HEK293 (cell line): ENCODE results near the gene RPS6KA5.

Experiments used
- GLI4 ChIP-seq: fragments of 450-650 bp; formaldehyde crosslinking; IDR thresholded peaks from 2 replicates; pipeline ENCODE4 v1.5.1; 2016; ENCODE audit warnings: missing biosample characterization, missing genetic modification characterization
- GLIS2 ChIP-seq: fragments of 450-650 bp; formaldehyde crosslinking; IDR thresholded peaks from 2 replicates; pipeline ENCODE4 v1.5.1; 2016; ENCODE audit warnings: missing biosample characterization, missing genetic modification characterization
- HOXD13 ChIP-seq: sonication (generic); formaldehyde crosslinking; IDR thresholded peaks from 2 replicates; pipeline ENCODE4 v1.8.0; 2022; ENCODE audit warnings: missing genetic modification reagents, borderline replicate concordance
- MEIS1 ChIP-seq: sonication (generic); formaldehyde crosslinking; IDR thresholded peaks from 2 replicates; pipeline ENCODE4 v1.8.1; 2022; ENCODE audit warnings: missing genetic modification reagents, mild to moderate bottlenecking, borderline replicate concordance
- ZNF155 ChIP-seq: fragments of 450-650 bp; formaldehyde crosslinking; IDR thresholded peaks from 2 replicates; pipeline ENCODE4 v1.5.1; 2016; ENCODE audit warnings: missing biosample characterization, missing genetic modification characterization
- ZNF157 ChIP-seq: fragments of 450-650 bp; formaldehyde crosslinking; IDR thresholded peaks from 2 replicates; pipeline ENCODE4 v1.5.1; 2016; ENCODE audit warnings: missing biosample characterization, missing genetic modification characterization
- ZNF274 ChIP-seq, 2 experiments: fragments of 200-500 bp in 1 of 2; fragments of 450-650 bp in 1 of 2; sonication (Bioruptor generic) in 1 of 2; formaldehyde crosslinking in 1 of 2; IDR thresholded peaks; 2 replicates each; pipeline versions ENCODE4 v1.5.1 to v1.6.1; 2014 to 2016; ENCODE audit warnings: borderline replicate concordance in 1 of 2, inconsistent platforms in 1 of 2, low read length in 1 of 2, missing biosample characterization in 1 of 2, missing genetic modification characterization in 1 of 2
- ZNF292 ChIP-seq: fragments of 450-650 bp; formaldehyde crosslinking; IDR thresholded peaks from 2 replicates; pipeline ENCODE4 v1.5.1; 2016; ENCODE audit warnings: low read depth, missing biosample characterization, missing genetic modification characterization, borderline replicate concordance
- ZNF350 ChIP-seq: fragments of 450-650 bp; formaldehyde crosslinking; IDR thresholded peaks from 2 replicates; pipeline ENCODE4 v1.5.0; 2017; ENCODE audit warnings: missing biosample characterization, mild to moderate bottlenecking, missing genetic modification characterization
- ZNF366 ChIP-seq: fragments of 450-650 bp; formaldehyde crosslinking; conservative IDR thresholded peaks from 2 replicates; pipeline ENCODE4 v1.5.1; 2016; ENCODE audit warnings: missing biosample characterization, missing genetic modification characterization
- ZNF529 ChIP-seq: fragments of 450-650 bp; formaldehyde crosslinking; IDR thresholded peaks from 2 replicates; pipeline ENCODE4 v1.5.1; 2017; ENCODE audit warnings: missing genetic modification characterization, missing biosample characterization; ENCODE audit not compliant: insufficient replicate concordance
- ZNF585B ChIP-seq: fragments of 450-650 bp; formaldehyde crosslinking; IDR thresholded peaks from 2 replicates; pipeline ENCODE4 v1.5.1; 2016; ENCODE audit warnings: missing biosample characterization, missing genetic modification characterization
- ZNF626 ChIP-seq: fragments of 450-650 bp; sonication (Bioruptor Pico); formaldehyde crosslinking; IDR thresholded peaks from 2 replicates; pipeline ENCODE4 v1.5.1; 2018; ENCODE audit warnings: missing biosample characterization, missing genetic modification characterization, inconsistent platforms
- ZNF629 ChIP-seq: fragments of 450-650 bp; formaldehyde crosslinking; IDR thresholded peaks from 2 replicates; pipeline ENCODE4 v1.5.1; 2017; ENCODE audit warnings: missing biosample characterization, missing genetic modification characterization
- ZNF658 ChIP-seq: fragments of 450-650 bp; formaldehyde crosslinking; IDR thresholded peaks from 2 replicates; pipeline ENCODE4; 2016; ENCODE audit warnings: missing biosample characterization, missing genetic modification characterization
- ZNF707 ChIP-seq: fragments of 450-650 bp; formaldehyde crosslinking; IDR thresholded peaks from 2 replicates; pipeline ENCODE4 v1.5.1; 2016; ENCODE audit warnings: missing biosample characterization, missing genetic modification characterization
- ZNF776 ChIP-seq: fragments of 450-650 bp; formaldehyde crosslinking; IDR thresholded peaks from 2 replicates; pipeline ENCODE4 v1.5.0; 2017; ENCODE audit warnings: missing biosample characterization, missing genetic modification characterization, borderline replicate concordance
- ZNF792 ChIP-seq: fragments of 450-650 bp; formaldehyde crosslinking; IDR thresholded peaks from 2 replicates; pipeline ENCODE4 v1.5.1; 2016; ENCODE audit warnings: missing biosample characterization, missing genetic modification characterization
- TF ChIP-seq, protein P1 (sequence below): fragments of 450-650 bp; formaldehyde crosslinking; conservative IDR thresholded peaks from 2 replicates; pipeline ENCODE4 v1.5.1; 2016; ENCODE audit warnings: low read depth, missing biosample characterization, missing genetic modification characterization
- TF ChIP-seq, protein P2 (sequence below): fragments of 450-650 bp; formaldehyde crosslinking; IDR thresholded peaks from 2 replicates; pipeline ENCODE4 v1.5.1; 2016; ENCODE audit warnings: missing biosample characterization, missing genetic modification characterization
- TF ChIP-seq, protein P3 (sequence below): fragments of 450-650 bp; formaldehyde crosslinking; IDR thresholded peaks from 2 replicates; pipeline ENCODE4 v1.5.1; 2017; ENCODE audit warnings: missing biosample characterization, mild to moderate bottlenecking, missing genetic modification characterization, moderate library complexity
- TF ChIP-seq, protein P4 (sequence below): fragments of 450-650 bp; formaldehyde crosslinking; IDR thresholded peaks from 2 replicates; pipeline ENCODE4 v1.5.1; 2016; ENCODE audit warnings: missing biosample characterization, missing genetic modification characterization
- TF ChIP-seq, protein P5 (sequence below): fragments of 450-650 bp; formaldehyde crosslinking; IDR thresholded peaks from 2 replicates; pipeline ENCODE4 v1.5.1; 2016; ENCODE audit warnings: missing biosample characterization, missing genetic modification characterization
- TF ChIP-seq, protein P6 (sequence below): fragments of 450-650 bp; formaldehyde crosslinking; IDR thresholded peaks from 2 replicates; pipeline ENCODE4 v1.5.1; 2017; ENCODE audit warnings: missing biosample characterization, missing genetic modification characterization

The RPS6KA5 gene

DNA sequence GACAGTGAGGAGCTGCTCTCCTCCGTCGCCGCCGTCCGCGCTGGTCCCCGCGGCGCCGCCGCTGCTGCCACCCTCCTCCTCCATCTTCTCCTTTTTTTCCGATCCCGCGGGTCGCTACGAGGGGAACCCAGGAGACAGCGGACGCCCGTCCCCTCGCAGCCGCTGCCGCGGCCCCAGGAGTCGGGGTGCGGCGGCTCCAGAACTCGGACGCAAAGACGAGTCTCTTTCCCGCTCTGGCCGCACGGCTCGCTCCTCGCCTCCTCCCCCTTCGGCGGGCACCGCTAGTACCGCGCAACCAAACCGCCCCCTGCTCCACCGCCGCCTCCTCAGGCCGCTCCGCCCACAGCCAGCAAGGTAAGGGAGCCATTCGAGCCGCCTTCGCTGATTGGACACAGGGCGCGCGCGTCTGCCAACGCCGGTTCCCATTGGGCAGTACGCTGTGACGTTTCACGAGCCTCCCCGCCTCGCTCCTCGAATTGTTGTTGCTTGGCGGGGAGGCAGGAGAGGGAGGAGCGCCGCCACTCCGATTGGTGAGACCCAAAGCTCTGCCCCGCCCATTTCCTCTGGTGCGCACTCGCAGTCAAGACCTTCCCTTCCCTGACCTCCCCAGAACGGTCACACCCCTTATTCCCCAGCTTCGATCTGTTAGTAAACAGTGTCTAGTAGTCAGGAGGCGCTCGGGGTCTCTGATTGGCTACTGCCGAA is at the start of gene RPS6KA5 (continued):
- TF ChIP-seq ZNF155 (tag by site-specific recombination) (no peak), ZNF157 (no peak), ZNF585B (tag by site-specific recombination) (no peak), ZNF350 (tag by site-specific recombination) (no peak), ZNF366 (peak; percentile 48), GLIS2 (tag by site-specific recombination) (peak; percentile 99), GLI4 (tag by site-specific recombination) (no peak), ZNF707 (tag by site-specific recombination) (no peak), ZNF792 (tag by site-specific recombination) (0 out of 2 replicates have a peak, but pooled peaks have one; percentile 35), ZNF529 (tag by site-specific recombination) (no peak), ZNF629 (tag by site-specific recombination) (peak; percentile 94), HOXD13 (no peak), ZNF776 (tag by site-specific recombination) (no peak), MEIS1 (CRISPR knock-in tag) (no peak), ZNF658 (tag by site-specific recombination) (no peak), ZNF274 (IDR thresholded peaks at IDR 0.05; ENCODE audit: low read length) (no peak), ZNF274 (tag by site-specific recombination; IDR thresholded peaks at IDR 0.05; ENCODE audit: borderline replicate concordance) (no peak), ZNF292 (tag by site-specific recombination) (no peak), ZNF626 (tag by site-specific recombination) (no peak)
- TF ChIP-seq, protein P1, sequence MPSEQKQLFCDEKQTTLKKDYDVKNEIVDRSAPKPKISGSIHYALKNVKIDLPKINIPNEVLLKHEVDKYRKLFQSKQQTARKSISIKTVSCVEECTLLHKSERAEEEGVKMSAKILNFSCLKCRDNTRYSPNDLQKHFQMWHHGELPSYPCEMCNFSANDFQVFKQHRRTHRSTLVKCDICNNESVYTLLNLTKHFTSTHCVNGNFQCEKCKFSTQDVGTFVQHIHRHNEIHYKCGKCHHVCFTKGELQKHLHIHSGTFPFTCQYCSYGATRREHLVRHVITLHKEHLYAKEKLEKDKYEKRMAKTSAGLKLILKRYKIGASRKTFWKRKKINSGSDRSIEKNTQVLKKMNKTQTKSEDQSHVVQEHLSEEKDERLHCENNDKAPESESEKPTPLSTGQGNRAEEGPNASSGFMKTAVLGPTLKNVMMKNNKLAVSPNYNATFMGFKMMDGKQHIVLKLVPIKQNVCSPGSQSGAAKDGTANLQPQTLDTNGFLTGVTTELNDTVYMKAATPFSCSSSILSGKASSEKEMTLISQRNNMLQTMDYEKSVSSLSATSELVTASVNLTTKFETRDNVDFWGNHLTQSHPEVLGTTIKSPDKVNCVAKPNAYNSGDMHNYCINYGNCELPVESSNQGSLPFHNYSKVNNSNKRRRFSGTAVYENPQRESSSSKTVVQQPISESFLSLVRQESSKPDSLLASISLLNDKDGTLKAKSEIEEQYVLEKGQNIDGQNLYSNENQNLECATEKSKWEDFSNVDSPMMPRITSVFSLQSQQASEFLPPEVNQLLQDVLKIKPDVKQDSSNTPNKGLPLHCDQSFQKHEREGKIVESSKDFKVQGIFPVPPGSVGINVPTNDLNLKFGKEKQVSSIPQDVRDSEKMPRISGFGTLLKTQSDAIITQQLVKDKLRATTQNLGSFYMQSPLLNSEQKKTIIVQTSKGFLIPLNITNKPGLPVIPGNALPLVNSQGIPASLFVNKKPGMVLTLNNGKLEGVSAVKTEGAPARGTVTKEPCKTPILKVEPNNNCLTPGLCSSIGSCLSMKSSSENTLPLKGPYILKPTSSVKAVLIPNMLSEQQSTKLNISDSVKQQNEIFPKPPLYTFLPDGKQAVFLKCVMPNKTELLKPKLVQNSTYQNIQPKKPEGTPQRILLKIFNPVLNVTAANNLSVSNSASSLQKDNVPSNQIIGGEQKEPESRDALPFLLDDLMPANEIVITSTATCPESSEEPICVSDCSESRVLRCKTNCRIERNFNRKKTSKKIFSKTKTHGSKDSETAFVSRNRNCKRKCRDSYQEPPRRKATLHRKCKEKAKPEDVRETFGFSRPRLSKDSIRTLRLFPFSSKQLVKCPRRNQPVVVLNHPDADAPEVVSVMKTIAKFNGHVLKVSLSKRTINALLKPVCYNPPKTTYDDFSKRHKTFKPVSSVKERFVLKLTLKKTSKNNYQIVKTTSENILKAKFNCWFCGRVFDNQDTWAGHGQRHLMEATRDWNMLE (tag by site-specific recombination) = no peak
- TF ChIP-seq, protein P2, sequence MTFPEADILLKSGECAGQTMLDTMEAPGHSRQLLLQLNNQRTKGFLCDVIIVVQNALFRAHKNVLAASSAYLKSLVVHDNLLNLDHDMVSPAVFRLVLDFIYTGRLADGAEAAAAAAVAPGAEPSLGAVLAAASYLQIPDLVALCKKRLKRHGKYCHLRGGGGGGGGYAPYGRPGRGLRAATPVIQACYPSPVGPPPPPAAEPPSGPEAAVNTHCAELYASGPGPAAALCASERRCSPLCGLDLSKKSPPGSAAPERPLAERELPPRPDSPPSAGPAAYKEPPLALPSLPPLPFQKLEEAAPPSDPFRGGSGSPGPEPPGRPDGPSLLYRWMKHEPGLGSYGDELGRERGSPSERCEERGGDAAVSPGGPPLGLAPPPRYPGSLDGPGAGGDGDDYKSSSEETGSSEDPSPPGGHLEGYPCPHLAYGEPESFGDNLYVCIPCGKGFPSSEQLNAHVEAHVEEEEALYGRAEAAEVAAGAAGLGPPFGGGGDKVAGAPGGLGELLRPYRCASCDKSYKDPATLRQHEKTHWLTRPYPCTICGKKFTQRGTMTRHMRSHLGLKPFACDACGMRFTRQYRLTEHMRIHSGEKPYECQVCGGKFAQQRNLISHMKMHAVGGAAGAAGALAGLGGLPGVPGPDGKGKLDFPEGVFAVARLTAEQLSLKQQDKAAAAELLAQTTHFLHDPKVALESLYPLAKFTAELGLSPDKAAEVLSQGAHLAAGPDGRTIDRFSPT (tag by site-specific recombination) = peak; percentile 99
- TF ChIP-seq, protein P3, sequence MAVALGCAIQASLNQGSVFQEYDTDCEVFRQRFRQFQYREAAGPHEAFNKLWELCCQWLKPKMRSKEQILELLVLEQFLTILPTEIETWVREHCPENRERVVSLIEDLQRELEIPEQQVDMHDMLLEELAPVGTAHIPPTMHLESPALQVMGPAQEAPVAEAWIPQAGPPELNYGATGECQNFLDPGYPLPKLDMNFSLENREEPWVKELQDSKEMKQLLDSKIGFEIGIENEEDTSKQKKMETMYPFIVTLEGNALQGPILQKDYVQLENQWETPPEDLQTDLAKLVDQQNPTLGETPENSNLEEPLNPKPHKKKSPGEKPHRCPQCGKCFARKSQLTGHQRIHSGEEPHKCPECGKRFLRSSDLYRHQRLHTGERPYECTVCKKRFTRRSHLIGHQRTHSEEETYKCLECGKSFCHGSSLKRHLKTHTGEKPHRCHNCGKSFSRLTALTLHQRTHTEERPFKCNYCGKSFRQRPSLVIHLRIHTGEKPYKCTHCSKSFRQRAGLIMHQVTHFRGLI (tag by site-specific recombination) = no peak
- TF ChIP-seq, protein P4, sequence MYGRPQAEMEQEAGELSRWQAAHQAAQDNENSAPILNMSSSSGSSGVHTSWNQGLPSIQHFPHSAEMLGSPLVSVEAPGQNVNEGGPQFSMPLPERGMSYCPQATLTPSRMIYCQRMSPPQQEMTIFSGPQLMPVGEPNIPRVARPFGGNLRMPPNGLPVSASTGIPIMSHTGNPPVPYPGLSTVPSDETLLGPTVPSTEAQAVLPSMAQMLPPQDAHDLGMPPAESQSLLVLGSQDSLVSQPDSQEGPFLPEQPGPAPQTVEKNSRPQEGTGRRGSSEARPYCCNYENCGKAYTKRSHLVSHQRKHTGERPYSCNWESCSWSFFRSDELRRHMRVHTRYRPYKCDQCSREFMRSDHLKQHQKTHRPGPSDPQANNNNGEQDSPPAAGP (tag by site-specific recombination) = peak; percentile 71; the same call in 1 of the 2 replicates
- TF ChIP-seq, protein P5, sequence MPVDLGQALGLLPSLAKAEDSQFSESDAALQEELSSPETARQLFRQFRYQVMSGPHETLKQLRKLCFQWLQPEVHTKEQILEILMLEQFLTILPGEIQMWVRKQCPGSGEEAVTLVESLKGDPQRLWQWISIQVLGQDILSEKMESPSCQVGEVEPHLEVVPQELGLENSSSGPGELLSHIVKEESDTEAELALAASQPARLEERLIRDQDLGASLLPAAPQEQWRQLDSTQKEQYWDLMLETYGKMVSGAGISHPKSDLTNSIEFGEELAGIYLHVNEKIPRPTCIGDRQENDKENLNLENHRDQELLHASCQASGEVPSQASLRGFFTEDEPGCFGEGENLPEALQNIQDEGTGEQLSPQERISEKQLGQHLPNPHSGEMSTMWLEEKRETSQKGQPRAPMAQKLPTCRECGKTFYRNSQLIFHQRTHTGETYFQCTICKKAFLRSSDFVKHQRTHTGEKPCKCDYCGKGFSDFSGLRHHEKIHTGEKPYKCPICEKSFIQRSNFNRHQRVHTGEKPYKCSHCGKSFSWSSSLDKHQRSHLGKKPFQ (tag by site-specific recombination) = no peak
- TF ChIP-seq, protein P6, sequence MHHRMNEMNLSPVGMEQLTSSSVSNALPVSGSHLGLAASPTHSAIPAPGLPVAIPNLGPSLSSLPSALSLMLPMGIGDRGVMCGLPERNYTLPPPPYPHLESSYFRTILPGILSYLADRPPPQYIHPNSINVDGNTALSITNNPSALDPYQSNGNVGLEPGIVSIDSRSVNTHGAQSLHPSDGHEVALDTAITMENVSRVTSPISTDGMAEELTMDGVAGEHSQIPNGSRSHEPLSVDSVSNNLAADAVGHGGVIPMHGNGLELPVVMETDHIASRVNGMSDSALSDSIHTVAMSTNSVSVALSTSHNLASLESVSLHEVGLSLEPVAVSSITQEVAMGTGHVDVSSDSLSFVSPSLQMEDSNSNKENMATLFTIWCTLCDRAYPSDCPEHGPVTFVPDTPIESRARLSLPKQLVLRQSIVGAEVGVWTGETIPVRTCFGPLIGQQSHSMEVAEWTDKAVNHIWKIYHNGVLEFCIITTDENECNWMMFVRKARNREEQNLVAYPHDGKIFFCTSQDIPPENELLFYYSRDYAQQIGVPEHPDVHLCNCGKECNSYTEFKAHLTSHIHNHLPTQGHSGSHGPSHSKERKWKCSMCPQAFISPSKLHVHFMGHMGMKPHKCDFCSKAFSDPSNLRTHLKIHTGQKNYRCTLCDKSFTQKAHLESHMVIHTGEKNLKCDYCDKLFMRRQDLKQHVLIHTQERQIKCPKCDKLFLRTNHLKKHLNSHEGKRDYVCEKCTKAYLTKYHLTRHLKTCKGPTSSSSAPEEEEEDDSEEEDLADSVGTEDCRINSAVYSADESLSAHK = peak; percentile 61
